Vagina (tissue), 2 donors: Measurements from ENCODE around the gene TXNRD2.

Experiments used
- CTCF ChIP-seq, 3 experiments: fragments of 450-650 bp in 2 of 3; fragments of 200-600 bp in 1 of 3; sonication (generic) in 1 of 3; IDR thresholded peaks; one replicate each; pipeline ENCODE4 v1.5.1; 2017 to 2019; ENCODE audit warnings: antibody characterized with exemption in 3 of 3, mild to moderate bottlenecking in 2 of 3, moderate library complexity in 2 of 3
- POLR2A ChIP-seq, 2 donors: fragments of 450-650 bp; IDR thresholded peaks; one replicate each; pipeline ENCODE4 v1.6.1; 2017; ENCODE audit warnings: antibody characterized with exemption in 2 of 2, mild to moderate bottlenecking in 2 of 2, moderate library complexity in 2 of 2

- TF ChIP-seq CTCF (IDR thresholded peaks at IDR 0.05) (no peak), POLR2A (IDR thresholded peaks at IDR 0.05) (no peak)
These were observed 53.4 kb downstream of the TXNRD2 start for GRCh38 chr22:19888131-19888746.
